MM.1S (cell line): ENCODE results near the gene C16orf92.

Experiments used
- DNase-seq: peaks from one replicate; pipeline ENCODE4 v3.0.0-alpha.2; 2015
- H2AFZ ChIP-seq: fragments of 300-600 bp; sonication (generic); 2 replicates; pipeline ENCODE4 v1.6.0; 2016; ENCODE audit warnings: antibody characterized with exemption, low read length
- H3F3A ChIP-seq: fragments of 300-600 bp; sonication (generic); 2 replicates; pipeline ENCODE4 v1.6.1; 2016; ENCODE audit warnings: mild to moderate bottlenecking, antibody characterized with exemption, low read length, moderate library complexity, mixed read lengths; ENCODE audit not compliant: insufficient read depth
- H3K27ac ChIP-seq: fragments of 300-600 bp; sonication (generic); 2 replicates; pipeline ENCODE4 v1.5.1; 2016; ENCODE audit warnings: mild to moderate bottlenecking, low read length
- H3K27me3 ChIP-seq: fragments of 300-600 bp; sonication (generic); replicated peaks from 2 replicates; pipeline ENCODE4 v1.6.0; 2016; ENCODE audit warnings: low read length; ENCODE audit not compliant: insufficient read depth
- H3K36me3 ChIP-seq: fragments of 300-600 bp; sonication (generic); replicated peaks from 2 replicates; pipeline ENCODE4 v1.6.1; 2016; ENCODE audit warnings: mild to moderate bottlenecking, low read length, mixed read lengths; ENCODE audit not compliant: insufficient read depth
- H3K4me1 ChIP-seq: fragments of 300-600 bp; sonication (generic); 2 replicates; pipeline ENCODE4 v1.6.1; 2016; ENCODE audit warnings: low read length, mixed read lengths
- H3K4me2 ChIP-seq: fragments of 300-600 bp; sonication (generic); 2 replicates; pipeline ENCODE4 v1.6.0; 2016; ENCODE audit warnings: low read depth, low read length
- H3K4me3 ChIP-seq: fragments of 300-600 bp; sonication (generic); 2 replicates; pipeline ENCODE4 v1.5.1; 2016; ENCODE audit warnings: low read length, mixed read lengths
- H3K79me2 ChIP-seq: fragments of 300-600 bp; sonication (generic); 2 replicates; pipeline ENCODE4 v1.6.1; 2016; ENCODE audit warnings: mixed run types, low read length, mixed read lengths
- H3K9ac ChIP-seq: fragments of 300-600 bp; sonication (generic); 2 replicates; pipeline ENCODE4 v1.6.1; 2016; ENCODE audit warnings: low read length, mixed read lengths
- H3K9me2 ChIP-seq: fragments of 300-600 bp; sonication (generic); replicated peaks from 2 replicates; pipeline ENCODE4 v1.6.1; 2016; ENCODE audit warnings: mild to moderate bottlenecking, low read length, mixed read lengths; ENCODE audit not compliant: insufficient read depth
- H3K9me3 ChIP-seq: fragments of 300-600 bp; sonication (generic); replicated peaks from 2 replicates; pipeline ENCODE4 v1.6.1; 2016; ENCODE audit warnings: mild to moderate bottlenecking, low read length, mixed read lengths; ENCODE audit not compliant: insufficient read depth
- H4K20me1 ChIP-seq: fragments of 300-600 bp; sonication (generic); 2 replicates; pipeline ENCODE4 v1.6.1; 2016; ENCODE audit warnings: mild to moderate bottlenecking, low read length, moderate library complexity, mixed read lengths; ENCODE audit not compliant: insufficient read depth
- EZH2 ChIP-seq: fragments of 300-600 bp; sonication (generic); optimal IDR thresholded peaks from 2 replicates; pipeline ENCODE3; 2017; ENCODE audit warnings: low read depth, mild to moderate bottlenecking, antibody characterized with exemption, low read length, mixed read lengths
- EZH2phosphoT487 ChIP-seq: fragments of 300-600 bp; sonication (generic); IDR thresholded peaks from 2 replicates; pipeline ENCODE4 v1.6.1; 2018; ENCODE audit warnings: antibody characterized with exemption, low read length
- TF ChIP-seq, protein P1 (sequence below): fragments of 300-600 bp; sonication (generic); IDR thresholded peaks from 2 replicates; pipeline ENCODE4 v1.5.1; 2016; ENCODE audit warnings: antibody characterized with exemption, low read length, mixed read lengths

C16orf92 gene

GRCh38 chr16:30002614-30003346 is 20.2 kb upstream of the C16orf92 start:
- Histone ChIP-seq H3K27ac (no peak overlapping the region), H3K27me3 (peaks cover 5% of the 10 kb centered on the region; the same call in 1 of the 2 replicates), H3K4me2 (no peak overlapping the region), H3K4me3 (no peak overlapping the region), H2AFZ (no peak overlapping the region), H3K9ac (no peak overlapping the region), H4K20me1 (no peaks in the 10 kb centered on the region), H3F3A (no peaks in the 10 kb centered on the region), H3K9me3 (no peaks in the 10 kb centered on the region), H3K9me2 (no peaks in the 10 kb centered on the region), H3K4me1 (no peaks in the 10 kb centered on the region), H3K36me3 (no peaks in the 10 kb centered on the region), H3K79me2 (no peaks in the 10 kb centered on the region)
- DNase-seq, result no peak
- TF ChIP-seq EZH2 (no peak), EZH2phosphoT487 (no peak)
- TF ChIP-seq, protein P1, sequence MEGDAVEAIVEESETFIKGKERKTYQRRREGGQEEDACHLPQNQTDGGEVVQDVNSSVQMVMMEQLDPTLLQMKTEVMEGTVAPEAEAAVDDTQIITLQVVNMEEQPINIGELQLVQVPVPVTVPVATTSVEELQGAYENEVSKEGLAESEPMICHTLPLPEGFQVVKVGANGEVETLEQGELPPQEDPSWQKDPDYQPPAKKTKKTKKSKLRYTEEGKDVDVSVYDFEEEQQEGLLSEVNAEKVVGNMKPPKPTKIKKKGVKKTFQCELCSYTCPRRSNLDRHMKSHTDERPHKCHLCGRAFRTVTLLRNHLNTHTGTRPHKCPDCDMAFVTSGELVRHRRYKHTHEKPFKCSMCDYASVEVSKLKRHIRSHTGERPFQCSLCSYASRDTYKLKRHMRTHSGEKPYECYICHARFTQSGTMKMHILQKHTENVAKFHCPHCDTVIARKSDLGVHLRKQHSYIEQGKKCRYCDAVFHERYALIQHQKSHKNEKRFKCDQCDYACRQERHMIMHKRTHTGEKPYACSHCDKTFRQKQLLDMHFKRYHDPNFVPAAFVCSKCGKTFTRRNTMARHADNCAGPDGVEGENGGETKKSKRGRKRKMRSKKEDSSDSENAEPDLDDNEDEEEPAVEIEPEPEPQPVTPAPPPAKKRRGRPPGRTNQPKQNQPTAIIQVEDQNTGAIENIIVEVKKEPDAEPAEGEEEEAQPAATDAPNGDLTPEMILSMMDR, result no peak

GRCh38 chr16:30003670-30004423 is 19.2 kb upstream of the C16orf92 start:
- Histone ChIP-seq H3K9me3 (no peaks in the 10 kb centered on the region), H3K9ac (no peak overlapping the region), H3K9me2 (no peaks in the 10 kb centered on the region), H3K27me3 (peaks cover 12% of the 10 kb centered on the region; the same call in 1 of the 2 replicates), H4K20me1 (no peaks in the 10 kb centered on the region), H3F3A (no peaks in the 10 kb centered on the region), H3K79me2 (no peaks in the 10 kb centered on the region), H2AFZ (no peak overlapping the region), H3K27ac (no peak overlapping the region), H3K36me3 (no peaks in the 10 kb centered on the region), H3K4me1 (no peaks in the 10 kb centered on the region), H3K4me2 (no peak overlapping the region), H3K4me3 (no peak overlapping the region)
- TF ChIP-seq EZH2 (no peak), EZH2phosphoT487 (no peak)
- TF ChIP-seq, protein P1, result no peak
- no peak for DNase-seq

- Histone ChIP-seq H3K9ac (no peak overlapping the region), H3K4me2 (no peak overlapping the region), H3K4me1 (no peaks in the 10 kb centered on the region), H4K20me1 (no peaks in the 10 kb centered on the region), H3K79me2 (no peaks in the 10 kb centered on the region), H3K27me3 (peaks cover 18% of the 10 kb centered on the region; the same call in 1 of the 2 replicates), H3K9me3 (no peaks in the 10 kb centered on the region), H3F3A (no peaks in the 10 kb centered on the region), H3K9me2 (no peaks in the 10 kb centered on the region), H3K27ac (no peak overlapping the region), H3K4me3 (no peak overlapping the region), H2AFZ (no peak overlapping the region), H3K36me3 (no peaks in the 10 kb centered on the region)
- TF ChIP-seq EZH2, result no peak
- TF ChIP-seq EZH2phosphoT487, result no peak
- TF ChIP-seq, protein P1, result no peak
- no peak for DNase-seq
Measured at GRCh38 chr16:30004424-30004776, 18.6 kb upstream of the C16orf92 start.
